PFSK-1 (cell line): ENCODE data around the gene BMP7.

Experiments used
- FOXP2 ChIP-seq: optimal IDR thresholded peaks from 2 replicates; pipeline ENCODE3; 2011; ENCODE audit warnings: borderline replicate concordance, control low read depth, inconsistent platforms; ENCODE audit not compliant: insufficient read depth; ENCODE audit errors: extremely low read length, extremely low read depth
- POLR2AphosphoS5 ChIP-seq: IDR thresholded peaks from 2 replicates; pipeline ENCODE4 v1.6.1; 2012; ENCODE audit warnings: low read depth, mild to moderate bottlenecking, control low read depth, low read length, moderate library complexity
- SIN3A ChIP-seq: IDR thresholded peaks from 2 replicates; pipeline ENCODE4 v1.6.1; 2012; ENCODE audit warnings: mild to moderate bottlenecking, low read length, moderate library complexity, borderline replicate concordance; ENCODE audit not compliant: insufficient read depth
- TAF1 ChIP-seq: IDR thresholded peaks from 2 replicates; pipeline ENCODE4 v1.6.1; 2012; ENCODE audit warnings: low read length, control low read depth, borderline replicate concordance; ENCODE audit not compliant: insufficient read depth
- TF ChIP-seq, protein P1 (sequence below), 2 experiments: IDR thresholded peaks; 2 replicates each; pipeline versions ENCODE4 v1.6.1 to v1.8.0; 2011 to 2012; ENCODE audit warnings: low read depth in 2 of 2, low read length in 2 of 2, control low read depth in 1 of 2, inconsistent platforms in 1 of 2, mild to moderate bottlenecking in 1 of 2, moderate library complexity in 1 of 2; ENCODE audit not compliant: insufficient read depth in 1 of 2

Gene BMP7

GRCh38 chr20:57231161-57231560, 35.3 kb downstream of the BMP7 start:
- no peak for TF ChIP-seq TAF1
- TF ChIP-seq, protein P1, sequence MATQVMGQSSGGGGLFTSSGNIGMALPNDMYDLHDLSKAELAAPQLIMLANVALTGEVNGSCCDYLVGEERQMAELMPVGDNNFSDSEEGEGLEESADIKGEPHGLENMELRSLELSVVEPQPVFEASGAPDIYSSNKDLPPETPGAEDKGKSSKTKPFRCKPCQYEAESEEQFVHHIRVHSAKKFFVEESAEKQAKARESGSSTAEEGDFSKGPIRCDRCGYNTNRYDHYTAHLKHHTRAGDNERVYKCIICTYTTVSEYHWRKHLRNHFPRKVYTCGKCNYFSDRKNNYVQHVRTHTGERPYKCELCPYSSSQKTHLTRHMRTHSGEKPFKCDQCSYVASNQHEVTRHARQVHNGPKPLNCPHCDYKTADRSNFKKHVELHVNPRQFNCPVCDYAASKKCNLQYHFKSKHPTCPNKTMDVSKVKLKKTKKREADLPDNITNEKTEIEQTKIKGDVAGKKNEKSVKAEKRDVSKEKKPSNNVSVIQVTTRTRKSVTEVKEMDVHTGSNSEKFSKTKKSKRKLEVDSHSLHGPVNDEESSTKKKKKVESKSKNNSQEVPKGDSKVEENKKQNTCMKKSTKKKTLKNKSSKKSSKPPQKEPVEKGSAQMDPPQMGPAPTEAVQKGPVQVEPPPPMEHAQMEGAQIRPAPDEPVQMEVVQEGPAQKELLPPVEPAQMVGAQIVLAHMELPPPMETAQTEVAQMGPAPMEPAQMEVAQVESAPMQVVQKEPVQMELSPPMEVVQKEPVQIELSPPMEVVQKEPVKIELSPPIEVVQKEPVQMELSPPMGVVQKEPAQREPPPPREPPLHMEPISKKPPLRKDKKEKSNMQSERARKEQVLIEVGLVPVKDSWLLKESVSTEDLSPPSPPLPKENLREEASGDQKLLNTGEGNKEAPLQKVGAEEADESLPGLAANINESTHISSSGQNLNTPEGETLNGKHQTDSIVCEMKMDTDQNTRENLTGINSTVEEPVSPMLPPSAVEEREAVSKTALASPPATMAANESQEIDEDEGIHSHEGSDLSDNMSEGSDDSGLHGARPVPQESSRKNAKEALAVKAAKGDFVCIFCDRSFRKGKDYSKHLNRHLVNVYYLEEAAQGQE (IDR thresholded peaks at IDR 0.05; ENCODE audit: insufficient read depth in 1 of 2, low read depth in 2 of 2, low read length in 2 of 2), result no peak
- TF ChIP-seq FOXP2, result no peak
- no peak for TF ChIP-seq POLR2AphosphoS5
- no peak for TF ChIP-seq SIN3A

- TF ChIP-seq FOXP2 (no peak), POLR2AphosphoS5 (no peak), TAF1 (no peak), SIN3A (no peak)
- TF ChIP-seq, protein P1 (IDR thresholded peaks at IDR 0.05; ENCODE audit: insufficient read depth in 1 of 2, low read depth in 2 of 2, low read length in 2 of 2), result no peak
These were observed 36.2 kb downstream of the BMP7 start for GRCh38 chr20:57230247-57230646.

- TF ChIP-seq TAF1 (no peak), SIN3A (no peak), POLR2AphosphoS5 (no peak), FOXP2 (no peak)
- TF ChIP-seq, protein P1 (IDR thresholded peaks at IDR 0.05; ENCODE audit: insufficient read depth in 1 of 2, low read depth in 2 of 2, low read length in 2 of 2), result no peak
These were observed 37.0 kb downstream of the BMP7 start for GRCh38 chr20:57229490-57229889.

DNA sequence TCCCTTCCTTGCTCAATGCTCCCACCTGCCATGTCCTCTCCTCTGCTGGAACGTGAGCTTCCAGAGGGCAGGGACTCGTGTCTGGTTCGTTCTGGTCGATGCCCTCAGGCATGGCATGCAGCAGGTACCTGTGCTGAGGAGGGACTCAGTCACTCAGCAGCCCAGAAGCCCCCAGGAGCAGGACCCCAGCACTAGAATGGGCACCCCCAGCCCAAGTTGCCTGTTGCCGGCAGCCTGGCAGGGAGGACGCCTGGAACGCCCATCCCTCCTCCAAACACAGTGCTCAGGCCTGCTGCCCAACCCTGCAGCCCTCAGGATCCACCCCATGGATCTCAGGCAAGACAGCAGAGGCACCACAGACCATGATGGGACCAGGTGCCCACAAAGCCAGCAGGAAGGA, 40.6 kb downstream of the BMP7 start:
- TF ChIP-seq FOXP2 (no peak), SIN3A (no peak), TAF1 (no peak), POLR2AphosphoS5 (no peak)
- TF ChIP-seq, protein P1 (IDR thresholded peaks at IDR 0.05; ENCODE audit: insufficient read depth in 1 of 2, low read depth in 2 of 2, low read length in 2 of 2), result no peak

DNA sequence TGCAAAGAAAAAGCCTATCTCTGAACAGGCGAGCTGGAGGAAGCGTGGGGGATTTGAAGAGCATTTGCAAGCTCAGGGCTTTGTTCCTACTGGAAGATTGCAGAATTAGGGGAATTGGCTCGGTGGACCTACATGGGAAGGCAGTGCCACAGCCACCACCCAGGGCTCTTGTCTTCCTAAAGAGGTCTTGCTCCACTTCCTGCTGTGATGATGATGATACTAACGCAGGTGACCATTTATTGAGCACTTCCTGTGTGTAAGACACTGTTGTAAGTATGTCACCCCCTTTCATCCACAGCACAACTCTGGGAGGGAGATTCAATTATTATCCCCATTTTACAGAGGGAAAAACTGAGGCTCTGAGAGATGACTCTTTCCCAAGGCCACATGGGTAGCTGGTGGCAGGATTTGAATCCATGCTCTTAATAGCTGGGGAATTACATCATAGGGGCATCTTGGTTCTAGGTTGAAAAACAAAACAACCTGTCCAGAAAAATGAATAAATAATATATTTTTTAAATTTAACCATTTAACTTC, 41.2 kb downstream of the BMP7 start:
- TF ChIP-seq SIN3A, result no peak
- TF ChIP-seq POLR2AphosphoS5, result no peak
- TF ChIP-seq FOXP2, result no peak

DNA sequence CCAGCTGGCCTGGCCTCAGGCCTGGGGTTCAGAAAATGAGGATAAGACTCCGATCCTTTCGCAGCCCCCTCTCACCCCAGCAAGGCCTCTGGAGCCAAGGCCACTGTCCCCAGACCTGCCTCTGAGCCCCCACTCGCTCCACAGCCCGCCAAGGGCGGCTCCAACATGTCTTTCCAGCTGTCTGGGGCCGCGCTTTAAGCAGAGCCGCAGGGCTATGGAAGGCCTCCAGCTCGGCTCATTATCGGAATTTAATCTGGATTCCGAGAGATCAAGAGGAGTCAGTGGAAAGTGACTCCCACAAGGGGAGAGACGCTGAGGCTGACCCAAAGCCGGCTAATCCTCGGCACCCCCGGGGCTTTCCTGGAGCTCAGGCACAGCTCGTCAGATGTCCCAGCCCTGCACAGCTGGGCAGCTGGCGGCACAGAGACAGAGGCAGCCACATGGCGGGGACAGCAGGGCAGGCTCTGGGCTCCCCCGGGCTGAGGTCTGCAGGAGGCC, 41.8 kb downstream of the BMP7 start:
- TF ChIP-seq FOXP2 (no peak), SIN3A (no peak), POLR2AphosphoS5 (no peak), TAF1 (no peak)
- TF ChIP-seq, protein P1 (IDR thresholded peaks at IDR 0.05; ENCODE audit: insufficient read depth in 1 of 2, low read depth in 2 of 2, low read length in 2 of 2), result no peak
